SU-DHL-6 (cell line): ENCODE results near the gene RSPH9.

Experiments
- CTCF ChIP-seq: fragments of 200-600 bp; sonication (generic); IDR thresholded peaks from one replicate; pipeline ENCODE4 v1.5.1; 2017; ENCODE audit warnings: antibody characterized with exemption, mild to moderate bottlenecking, low read length, moderate library complexity; ENCODE audit not compliant: insufficient read depth, poor library complexity, severe bottlenecking
- EZH2phosphoT487 ChIP-seq: fragments of 200-600 bp; sonication (generic), shearing (Covaris generic); conservative IDR thresholded peaks from 2 replicates; pipeline ENCODE4 v1.6.1; 2018; ENCODE audit warnings: mild to moderate bottlenecking, antibody characterized with exemption, low read length, moderate library complexity, mixed read lengths

- TF ChIP-seq CTCF: no peak
- TF ChIP-seq EZH2phosphoT487: no peak
These were observed 28.7 kb downstream of the RSPH9 start for GRCh38 chr6:43673444-43674084.
